ENCODE measurements around the gene KIF14. TPM values are rescaled to one million over a fixed set of nuclear protein-coding genes. Genes with fewer than 3 reads are reported as not detected.

KIF14 gene
- total and polyA plus RNA-seq, 2 of the 4 experiments (the other 2 are of a cell fraction): 2.3 to 4.7 TPM

- H3K4ac ChIP-seq (ENCODE audit: low read depth, low read length): no peak overlapping the region
- no peak overlapping the region for H2BK20ac ChIP-seq (ENCODE audit: low read depth, low read length)
- no TSS peak for BruUV-seq (replicated peaks)
- H4K20me1 ChIP-seq (ENCODE audit: insufficient read depth, low read length): no peaks in the 10 kb centered on the region; the same call in 1 of the 2 replicates
- H3K4me2 ChIP-seq (ENCODE audit: low read depth, low read length): no peak overlapping the region
- peaks cover 0 to 5% of the 10 kb centered on the region in 2 experiments; a peak in 2 of 4 replicates for H3K79me1 ChIP-seq (ENCODE audit: low read depth in 1 of 2, low read length in 2 of 2)
- no peak overlapping the region for H3K56ac ChIP-seq (ENCODE audit: extremely low read depth, insufficient read depth, low read length)
- H2AK9ac ChIP-seq (replicated peaks; ENCODE audit: low read depth, low read length, poor library complexity): no peak overlapping the region
- H2BK120ac ChIP-seq (ENCODE audit: low read depth, low read length): no peak overlapping the region
- peaks cover 5% of the 10 kb centered on the region; the same call in 1 of the 2 replicates for H3K9me1 ChIP-seq (ENCODE audit: insufficient read depth, low read length)
- in situ Hi-C loops (cut with MboI; ENCODE audit: low sequenced_read_pairs): no loop called here
- dilution Hi-C loops (cut with HindIII; ENCODE audit: low sequenced_read_pairs, unreplicated experiment): no loop called here
- H3K4me1 ChIP-seq (ENCODE audit: control insufficient read depth, insufficient read depth, low read length): peaks cover 1% of the 10 kb centered on the region; the same call in 1 of the 2 replicates
- peak; percentile 29 for DNase-seq
- H2AK5ac ChIP-seq (ENCODE audit: low read depth, low read length): no peak overlapping the region
- no peaks in the 10 kb centered on the region for H3K27me3 ChIP-seq (ENCODE audit: control insufficient read depth, insufficient read depth, low read length)
- no peak overlapping the region for H3K23ac ChIP-seq (ENCODE audit: low read depth, low read length)
- H3K27ac ChIP-seq (ENCODE audit: insufficient read depth, low read length): no peak overlapping the region
- no peak for ATAC-seq (ENCODE audit: low read depth)
- H3K36me3 ChIP-seq (ENCODE audit: control insufficient read depth, insufficient read depth, low read length): peaks cover 18% of the 10 kb centered on the region
- POLR2A ChIA-PET (ENCODE audit: unreplicated experiment): no interaction called here
- H2BK5ac ChIP-seq (ENCODE audit: low read depth, low read length, poor library complexity, severe bottlenecking): no peak overlapping the region
- H4K8ac ChIP-seq (ENCODE audit: low read depth in 2 of 2, low read length in 2 of 2): no peak overlapping the region
- no peaks in the 10 kb centered on the region for H3K9me3 ChIP-seq (ENCODE audit: control insufficient read depth, insufficient read depth, low read length)
- H2BK15ac ChIP-seq (ENCODE audit: low read depth, low read length): no peak overlapping the region
- no peak overlapping the region for H3K4me3 ChIP-seq (ENCODE audit: insufficient read depth, low read depth, low read length)
- no peak overlapping the region for H4K5ac ChIP-seq (ENCODE audit: low read depth, low read length)
- intact Hi-C loops (cut with micrococcal nuclease): no loop called here
- no CpG with 5 or more reads among the region's 5 CpGs for WGBS, 2 experiments (ENCODE audit: extremely low coverage in 2 of 2, insufficient read length in 1 of 2)
- no peak overlapping the region for H3K9ac ChIP-seq (ENCODE audit: low read depth, low read length)
- H4K91ac ChIP-seq (ENCODE audit: insufficient read depth, low read depth, low read length): no peak overlapping the region
- CTCF ChIA-PET: no interaction called here
- H2AFZ ChIP-seq (replicated peaks; ENCODE audit: low read length, poor library complexity): no peak overlapping the region
- no peak overlapping the region for H3K14ac ChIP-seq (replicated peaks; ENCODE audit: low read depth, low read length)
- no peak overlapping the region for H3K18ac ChIP-seq (ENCODE audit: low read depth, low read length)
- no peak for TF ChIP-seq CTCF (conservative IDR thresholded peaks at IDR 0.05; ENCODE audit: low read depth, low read length)
- no peak for TF ChIP-seq MAZ (IDR thresholded peaks at IDR 0.05; ENCODE audit: borderline replicate concordance, low read depth, low read length)
- no peak for TF ChIP-seq NFE2L2 (IDR thresholded peaks at IDR 0.05; ENCODE audit: low read depth, low read length)
- no peak for TF ChIP-seq MXI1 (IDR thresholded peaks at IDR 0.05; ENCODE audit: borderline replicate concordance, low read depth, low read length)
- no peak for TF ChIP-seq POLR2A (IDR thresholded peaks at IDR 0.05; ENCODE audit: low read depth, low read length)
- TF ChIP-seq, protein P1, sequence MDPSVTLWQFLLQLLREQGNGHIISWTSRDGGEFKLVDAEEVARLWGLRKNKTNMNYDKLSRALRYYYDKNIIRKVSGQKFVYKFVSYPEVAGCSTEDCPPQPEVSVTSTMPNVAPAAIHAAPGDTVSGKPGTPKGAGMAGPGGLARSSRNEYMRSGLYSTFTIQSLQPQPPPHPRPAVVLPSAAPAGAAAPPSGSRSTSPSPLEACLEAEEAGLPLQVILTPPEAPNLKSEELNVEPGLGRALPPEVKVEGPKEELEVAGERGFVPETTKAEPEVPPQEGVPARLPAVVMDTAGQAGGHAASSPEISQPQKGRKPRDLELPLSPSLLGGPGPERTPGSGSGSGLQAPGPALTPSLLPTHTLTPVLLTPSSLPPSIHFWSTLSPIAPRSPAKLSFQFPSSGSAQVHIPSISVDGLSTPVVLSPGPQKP (IDR thresholded peaks at IDR 0.05; ENCODE audit: borderline replicate concordance, low read depth, low read length): no peak
- TF ChIP-seq RFX5 (IDR thresholded peaks at IDR 0.05; ENCODE audit: low read depth, low read length): no peak
- no peak for TF ChIP-seq BHLHE40 (IDR thresholded peaks at IDR 0.05; ENCODE audit: low read depth, low read length)
- no peak for TF ChIP-seq RAD21 (IDR thresholded peaks at IDR 0.05; ENCODE audit: low read length)
- TF ChIP-seq FOS (IDR thresholded peaks at IDR 0.05; ENCODE audit: low read depth, low read length): no peak
- no peak for TF ChIP-seq CEBPB (IDR thresholded peaks at IDR 0.05; ENCODE audit: low read depth, low read length)
- TF ChIP-seq CHD1 (IDR thresholded peaks at IDR 0.05; ENCODE audit: low read depth, low read length): no peak
- no peak for TF ChIP-seq RCOR1 (IDR thresholded peaks at IDR 0.05; ENCODE audit: insufficient replicate concordance, low read length)
- no peak for TF ChIP-seq USF2 (IDR thresholded peaks at IDR 0.05; ENCODE audit: low read depth, low read length)
- TF ChIP-seq MAFK (IDR thresholded peaks at IDR 0.05; ENCODE audit: low read depth, low read length): no peak
Measured at GRCh38 chr1:200654660-200655059, 34.1 kb upstream of the KIF14 start.

Measured in IMR-90 (cell line).